Right atrium auricular region (tissue), 2 donors: ENCODE results near the gene DTD2. TPM values are rescaled to one million over a fixed set of nuclear protein-coding genes. Genes with fewer than 3 reads are reported as not detected.

Experiments
- DNase-seq: peaks from one replicate; pipeline ENCODE4 v3.0.0-alpha.2; 2019; ENCODE audit warnings: low spot score
- H3K27ac ChIP-seq, 2 donors: fragments of 200-600 bp; sonication (generic); 1 replicate in 1 of 2; 2 replicates in 1 of 2; pipeline ENCODE4 v1.5.1; 2016 to 2019
- H3K27me3 ChIP-seq, 2 donors: fragments of 200-600 bp; sonication (generic); one replicate each; pipeline versions ENCODE4 v1.5.1 to v1.6.0; 2017 to 2019
- H3K36me3 ChIP-seq: fragments of 200-600 bp; sonication (generic); one replicate; pipeline ENCODE4 v1.5.1; 2016
- H3K4me1 ChIP-seq, 2 donors: fragments of 200-600 bp; sonication (generic); one replicate each; pipeline versions ENCODE4 v1.5.1 to v1.6.0; 2017 to 2019
- H3K4me3 ChIP-seq, 2 donors: fragments of 200-600 bp; sonication (generic); 1 replicate in 1 of 2; 2 replicates in 1 of 2; pipeline ENCODE4 v1.5.1; 2017 to 2019; ENCODE audit warnings: mild to moderate bottlenecking in 1 of 2, moderate library complexity in 1 of 2
- H3K9me3 ChIP-seq, 2 donors: fragments of 200-600 bp; sonication (generic); one replicate each; pipeline ENCODE4 v1.5.1; 2019
- CTCF ChIP-seq, 2 donors: fragments of 200-600 bp; sonication (generic); IDR thresholded peaks; one replicate each; pipeline ENCODE4 v1.5.1; 2019; ENCODE audit warnings: antibody characterized with exemption in 2 of 2
- total RNA-seq, 2 donors: library from RNA; depleted of rRNA; stranded (reverse); fragments of >200 nt; gene quantifications; one replicate each; pipeline ENCODE4 v1.1.0, GENCODE V29; 2016

DTD2 gene
- 10 to 100 TPM; 10.5 to 18.3 TPM for total RNA-seq

- peaks cover 0 to 17% of the 10 kb centered on the region in 2 donors for H3K4me1 ChIP-seq
- peak within 1 kb of the TSS; percentile 88 to 95 for H3K27ac ChIP-seq
- no peaks in the 10 kb centered on the region for H3K27me3 ChIP-seq
- H3K36me3 ChIP-seq = peaks cover 6% of the 10 kb centered on the region
- DNase-seq = peak; percentile 90
- TF ChIP-seq CTCF (IDR thresholded peaks at IDR 0.05) = no peak
- H3K9me3 ChIP-seq = no peaks in the 10 kb centered on the region
- H3K4me3 ChIP-seq = peak within 1 kb of the TSS; percentile 71 to 73
These were observed at the start of gene DTD2 for GRCh38 chr14:31456841-31457664. Gene DTD2, minus strand, starts transcription at chr14:31457506. Its CDS starts 113 bp downstream, at chr14:31457393.

DNA sequence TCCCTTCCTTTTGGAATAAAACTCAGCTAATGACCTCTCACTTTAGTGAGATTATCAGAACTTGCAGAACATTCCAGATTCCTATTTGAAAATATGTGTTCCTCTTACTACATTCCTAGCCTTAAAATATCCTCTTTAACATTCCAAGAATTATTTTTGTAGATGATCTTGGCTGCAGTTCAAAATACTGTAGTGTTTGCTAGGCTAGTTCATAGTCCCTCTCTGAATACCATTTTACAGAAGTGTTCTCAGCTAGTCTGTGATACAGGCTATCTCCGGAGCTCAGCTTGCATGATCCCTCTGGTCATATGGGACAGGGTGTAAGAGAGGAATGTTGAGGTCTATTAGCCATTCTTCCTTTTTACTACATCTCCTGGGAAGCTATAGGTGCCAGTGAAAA, 48.1 kb upstream of the DTD2 start:
- Histone ChIP-seq H3K9me3 (no peaks in the 10 kb centered on the region), H3K27me3 (no peaks in the 10 kb centered on the region), H3K27ac (peak overlapping the region in 1 of 2 donors; percentile 58), H3K36me3 (no peaks in the 10 kb centered on the region), H3K4me1 (peaks cover 0 to 11% of the 10 kb centered on the region in 2 donors), H3K4me3 (no peak overlapping the region)
- no peak for TF ChIP-seq CTCF (IDR thresholded peaks at IDR 0.05)
- no peak for DNase-seq

GRCh38 chr14:31501870-31502269, 44.6 kb upstream of the DTD2 start:
- no peak for DNase-seq
- Histone ChIP-seq H3K36me3 (no peaks in the 10 kb centered on the region), H3K4me3 (no peak overlapping the region), H3K27ac (no peak overlapping the region), H3K27me3 (no peaks in the 10 kb centered on the region), H3K9me3 (peaks cover 0 to 3% of the 10 kb centered on the region in 2 donors), H3K4me1 (peaks cover 0 to 11% of the 10 kb centered on the region in 2 donors)
- TF ChIP-seq CTCF (IDR thresholded peaks at IDR 0.05) = no peak

DNA sequence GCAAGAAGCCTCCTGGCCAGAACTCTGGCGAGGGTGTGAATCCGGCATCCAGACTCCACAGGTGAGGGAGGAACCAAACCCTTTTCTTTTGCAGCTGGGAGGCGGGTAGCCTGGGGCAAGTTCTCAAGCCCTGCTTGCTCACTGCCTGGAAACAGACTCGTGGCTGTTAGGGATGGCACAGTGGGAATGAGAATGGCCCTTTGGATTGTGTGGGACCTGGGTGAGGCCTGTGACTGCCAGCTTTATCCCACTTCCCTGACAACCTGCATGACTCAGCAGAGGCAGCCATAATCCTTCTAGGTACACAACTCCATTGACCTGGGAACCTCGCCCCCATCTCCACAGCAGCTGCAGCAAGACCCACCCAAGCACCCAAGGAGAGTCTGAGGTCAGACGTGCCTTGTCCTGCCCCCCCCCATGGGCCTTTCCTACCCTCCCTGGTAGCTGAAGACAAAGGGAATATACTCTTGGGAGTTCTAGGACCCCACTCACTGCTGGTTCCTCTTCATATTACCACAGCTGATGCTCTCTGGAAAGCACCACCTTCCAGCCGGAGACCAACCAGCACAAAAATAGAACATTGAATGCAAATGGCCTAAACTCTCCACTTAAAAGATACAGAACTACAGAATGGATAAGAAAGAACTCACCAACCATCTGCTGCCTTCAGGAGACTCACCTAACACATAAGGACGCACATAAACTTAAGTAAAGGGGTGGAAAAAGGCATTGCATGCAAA, 35.6 kb upstream of the DTD2 start:
- Histone ChIP-seq H3K4me3 (no peak overlapping the region), H3K27me3 (no peaks in the 10 kb centered on the region), H3K9me3 (no peaks in the 10 kb centered on the region), H3K27ac (no peak overlapping the region), H3K4me1 (peaks cover 0 to 4% of the 10 kb centered on the region in 2 donors), H3K36me3 (no peaks in the 10 kb centered on the region)
- no peak for DNase-seq
- TF ChIP-seq CTCF (IDR thresholded peaks at IDR 0.05) = no peak

DNA sequence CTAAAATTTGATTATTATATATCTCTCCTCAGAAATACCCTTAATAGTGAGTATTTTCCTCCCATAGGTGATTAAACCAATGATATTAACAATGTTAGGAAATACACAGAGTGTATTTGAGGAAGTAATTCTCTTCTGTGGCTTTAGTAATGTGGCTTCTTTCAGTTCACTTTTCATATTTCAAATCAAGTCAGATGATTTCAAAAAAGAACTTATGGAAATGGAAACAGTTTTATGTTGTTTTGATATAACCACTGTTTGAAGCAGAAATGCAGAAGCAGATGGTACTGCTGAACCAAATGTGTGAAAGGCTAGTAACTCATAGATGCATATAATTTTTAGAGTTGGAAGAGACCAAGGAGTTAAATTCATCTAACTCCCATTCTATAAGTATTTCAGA, 32.4 kb upstream of the DTD2 start:
- no peaks in the 10 kb centered on the region for H3K36me3 ChIP-seq
- peaks cover 0 to 4% of the 10 kb centered on the region in 2 donors for H3K4me1 ChIP-seq
- H3K4me3 ChIP-seq = no peak overlapping the region
- H3K9me3 ChIP-seq = no peaks in the 10 kb centered on the region
- H3K27me3 ChIP-seq = no peaks in the 10 kb centered on the region
- H3K27ac ChIP-seq = no peak overlapping the region
- TF ChIP-seq CTCF (IDR thresholded peaks at IDR 0.05) = no peak
- DNase-seq = no peak
